Panc1 (cell line): Measurements from ENCODE around the gene ADPGK. TPM values are rescaled to one million over a fixed set of nuclear protein-coding genes. Genes with fewer than 3 reads are reported as not detected.

Source experiments
- ATAC-seq: fragments of 200-7000 bp; cut with Tn5 transposase; 2 replicates; pipeline ENCODE4 v1.9.1; 2020; ENCODE audit warnings: mild to moderate bottlenecking, moderate library complexity
- BruUV-seq: library from RNA; stranded (reverse); fragments of 400-500 nt; replicated peaks from 2 replicates; lab custom pipeline; 2021; lab: Mats Ljungman, UMichigan
- CTCF ChIA-PET: fragments of 300-600 bp; sonication (Branson Sonifier 250); formaldehyde crosslinking; loops from one replicate; lab custom pipeline; 2022; ENCODE audit warnings: antibody characterized with exemption; lab: Charles Lee
- POLR2A ChIA-PET: fragments of 300-600 bp; sonication (Branson Sonifier 250); formaldehyde crosslinking; loops from one replicate; lab custom pipeline; 2022; ENCODE audit warnings: antibody characterized with exemption; lab: Charles Lee
- DNase-seq: peaks from one replicate; pipeline ENCODE4 v3.0.0-alpha.2; 2010; ENCODE audit warnings: low read depth, low spot score
- H3K27ac ChIP-seq: 2 replicates; pipeline ENCODE4 v1.5.1; 2011; ENCODE audit warnings: mild to moderate bottlenecking, low read length, inconsistent platforms
- H3K27me3 ChIP-seq: fragments of 200-500 bp; sonication (Bioruptor generic); 2 replicates; pipeline ENCODE4 v1.6.0; 2014; ENCODE audit warnings: low read length, inconsistent platforms; ENCODE audit not compliant: control insufficient read depth, insufficient read depth
- H3K36me3 ChIP-seq: fragments of 200-500 bp; sonication (Bioruptor generic); 2 replicates; pipeline ENCODE4 v1.5.1; 2014; ENCODE audit warnings: inconsistent platforms, mild to moderate bottlenecking, low read length, moderate library complexity; ENCODE audit not compliant: control insufficient read depth, insufficient read depth
- H3K4me1 ChIP-seq: 2 replicates; pipeline ENCODE4 v1.5.1; 2011; ENCODE audit warnings: inconsistent platforms, mild to moderate bottlenecking, low read length, moderate library complexity; ENCODE audit not compliant: control insufficient read depth, insufficient read depth
- H3K4me3 ChIP-seq, 2 experiments: 2 replicates each; pipeline ENCODE4 v1.5.1; 2011 to 2012; ENCODE audit warnings: low read depth in 2 of 2, low read length in 2 of 2, mild to moderate bottlenecking in 2 of 2, inconsistent platforms in 1 of 2, moderate library complexity in 1 of 2
- H3K9me3 ChIP-seq: fragments of 200-500 bp; sonication (Bioruptor generic); 2 replicates; pipeline ENCODE4 v1.5.1; 2014; ENCODE audit warnings: low read depth, mild to moderate bottlenecking, inconsistent platforms, low read length, moderate library complexity; ENCODE audit not compliant: control insufficient read depth, insufficient read depth
- CTCF ChIP-seq: fragments of 450-650 bp; IDR thresholded peaks from 2 replicates; pipeline ENCODE4 v1.5.1; 2017; ENCODE audit warnings: mild to moderate bottlenecking
- POLR2AphosphoS5 ChIP-seq: IDR thresholded peaks from 2 replicates; pipeline ENCODE4 v1.6.1; 2012; ENCODE audit warnings: mild to moderate bottlenecking, low read depth, low read length, moderate library complexity
- REST ChIP-seq, 2 experiments: IDR thresholded peaks; 2 replicates each; pipeline ENCODE4 v1.6.1; 2011 to 2012; ENCODE audit warnings: low read depth in 2 of 2, control low read depth in 1 of 2, low read length in 1 of 2, mild to moderate bottlenecking in 1 of 2, moderate library complexity in 1 of 2; ENCODE audit not compliant: insufficient read depth in 1 of 2
- SIN3A ChIP-seq: IDR thresholded peaks from 2 replicates; pipeline ENCODE4 v1.6.1; 2012; ENCODE audit warnings: low read depth, mild to moderate bottlenecking, low read length, moderate library complexity, borderline replicate concordance; ENCODE audit not compliant: insufficient read depth
- TCF7L2 ChIP-seq: IDR thresholded peaks from 2 replicates; pipeline ENCODE4 v1.6.1; 2011; ENCODE audit warnings: mild to moderate bottlenecking, low read depth, low read length, inconsistent platforms
- in situ Hi-C: cut with HindIII; loops from 2 replicates; pipeline ENCODE4 v1.10.0; 2016; ENCODE audit warnings: low sequenced_read_pairs, low pct_unique_long_range_greater_than_20kb
- intact Hi-C: fragments of 100-400 bp; cut with micrococcal nuclease; formaldehyde crosslinking; loops from one replicate; pipeline ENCODE4 v1.10.0; 2022; ENCODE audit not compliant: unreplicated experiment
- total RNA-seq: library from RNA; stranded (reverse); gene quantifications from one replicate; pipeline ENCODE4 v1.2.1, GENCODE V29; 2021; ENCODE audit not compliant: unreplicated experiment

The ADPGK gene
- total RNA-seq, 1 experiment from 2014 or later: 63.1 TPM

GRCh38 chr15:72790302-72790910 lies 6.8 kb upstream of the ADPGK start:
- peaks cover 8% of the 10 kb centered on the region; the same call in 1 of the 2 replicates for H3K27me3 ChIP-seq
- ChIA-PET CTCF (no interaction called here), POLR2A (no interaction called here)
- H3K9me3 ChIP-seq: no peaks in the 10 kb centered on the region
- in situ Hi-C loops (no loop called here), intact Hi-C loops (no loop called here)
- TF ChIP-seq TCF7L2 (no peak), SIN3A (no peak)
- ATAC-seq: no peak
- no peak overlapping the region for H3K27ac ChIP-seq
- no peaks in the 10 kb centered on the region for H3K36me3 ChIP-seq
- no peak for DNase-seq
- H3K4me3 ChIP-seq: no peak overlapping the region
- no peaks in the 10 kb centered on the region for H3K4me1 ChIP-seq
- no TSS peak for BruUV-seq

GRCh38 chr15:72787526-72787925 lies 4.0 kb upstream of the ADPGK start:
- POLR2A ChIA-PET: no interaction called here
- H3K9me3 ChIP-seq: no peaks in the 10 kb centered on the region
- H3K4me3 ChIP-seq: no peak overlapping the region
- no peaks in the 10 kb centered on the region for H3K36me3 ChIP-seq
- peaks cover 1% of the 10 kb centered on the region for H3K4me1 ChIP-seq
- CTCF ChIA-PET: no interaction called here
- no TSS peak for BruUV-seq
- DNase-seq: no peak
- peaks cover 8% of the 10 kb centered on the region; the same call in 1 of the 2 replicates for H3K27me3 ChIP-seq
- TF ChIP-seq TCF7L2 (no peak), REST (IDR thresholded peaks at IDR 0.05; ENCODE audit: insufficient read depth in 1 of 2, low read depth in 2 of 2, low read length in 1 of 2) (no peak), SIN3A (no peak), CTCF (no peak), POLR2AphosphoS5 (no peak)
- in situ Hi-C loops (no loop called here), intact Hi-C loops (no loop called here)
- H3K27ac ChIP-seq: no peak overlapping the region
- no peak for ATAC-seq

- CTCF ChIA-PET: no interaction called here
- Histone ChIP-seq H3K27ac (no peak overlapping the region), H3K36me3 (no peaks in the 10 kb centered on the region), H3K4me3 (no peak overlapping the region), H3K9me3 (no peaks in the 10 kb centered on the region), H3K27me3 (peaks cover 7% of the 10 kb centered on the region; the same call in 1 of the 2 replicates), H3K4me1 (peaks cover 5% of the 10 kb centered on the region)
- no peak for DNase-seq
- intact Hi-C loops (no loop called here), in situ Hi-C loops (no loop called here)
- TF ChIP-seq SIN3A: no peak
- no peak for TF ChIP-seq TCF7L2
- TF ChIP-seq CTCF: no peak
- TF ChIP-seq REST (IDR thresholded peaks at IDR 0.05; ENCODE audit: insufficient read depth in 1 of 2, low read depth in 2 of 2, low read length in 1 of 2): no peak
- TF ChIP-seq POLR2AphosphoS5: no peak
- POLR2A ChIA-PET: no interaction called here
- no peak for ATAC-seq
- no TSS peak for BruUV-seq
Measured at GRCh38 chr15:72786676-72787345, 3.3 kb upstream of the ADPGK start.
